ENCODE data around the gene PLAAT1. TPM values are rescaled to one million over a fixed set of nuclear protein-coding genes. Genes with fewer than 3 reads are reported as not detected.

The PLAAT1 gene
- total and polyA plus RNA-seq, 2 donors: 1.3 to 1.6 TPM

DNA sequence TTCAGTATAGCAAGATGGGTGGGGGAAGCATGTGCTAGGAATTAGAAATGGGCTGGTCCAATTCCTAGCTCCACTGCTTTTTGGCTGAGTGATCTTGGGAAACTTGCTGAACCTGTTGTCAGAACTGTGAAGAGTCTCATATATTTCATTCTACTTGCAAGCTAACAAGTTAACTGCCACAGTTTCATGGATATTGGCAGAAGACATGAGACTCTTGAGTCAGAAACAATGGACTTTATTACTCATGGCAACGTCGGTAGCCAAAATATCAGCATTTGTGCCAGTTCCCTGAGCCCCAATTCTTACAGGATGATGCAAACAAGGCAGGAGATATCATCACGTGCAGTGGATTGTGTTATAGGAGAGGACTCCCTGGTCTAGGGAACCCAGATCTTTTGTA is 26.6 kb upstream of the PLAAT1 start:
- H3K36me3 ChIP-seq (ENCODE audit: control insufficient read depth in 2 of 2, insufficient read depth in 2 of 2, low read length in 1 of 2): no peaks in the 10 kb centered on the region
- no peaks in the 10 kb centered on the region for H3K9me3 ChIP-seq (ENCODE audit: control insufficient read depth in 2 of 2, insufficient read depth in 1 of 2, low read length in 1 of 2)
- no peak overlapping the region for H3K27ac ChIP-seq (ENCODE audit: low read depth in 1 of 2, low read length in 1 of 2)
- H3K4me1 ChIP-seq (ENCODE audit: control insufficient read depth in 2 of 2, insufficient read depth in 2 of 2, low read length in 2 of 2): no peaks in the 10 kb centered on the region
- no peaks in the 10 kb centered on the region for H3K27me3 ChIP-seq (ENCODE audit: control insufficient read depth in 2 of 2, insufficient read depth in 1 of 2, low read length in 1 of 2)
- WGBS: 88% methylated on average over 3 of the region's 3 CpGs
- no peak overlapping the region for H3K4me3 ChIP-seq (ENCODE audit: low read length in 2 of 2)
- no peak for DNase-seq (ENCODE audit: low read depth in 6 of 9, low spot score in 9 of 9)

DNA sequence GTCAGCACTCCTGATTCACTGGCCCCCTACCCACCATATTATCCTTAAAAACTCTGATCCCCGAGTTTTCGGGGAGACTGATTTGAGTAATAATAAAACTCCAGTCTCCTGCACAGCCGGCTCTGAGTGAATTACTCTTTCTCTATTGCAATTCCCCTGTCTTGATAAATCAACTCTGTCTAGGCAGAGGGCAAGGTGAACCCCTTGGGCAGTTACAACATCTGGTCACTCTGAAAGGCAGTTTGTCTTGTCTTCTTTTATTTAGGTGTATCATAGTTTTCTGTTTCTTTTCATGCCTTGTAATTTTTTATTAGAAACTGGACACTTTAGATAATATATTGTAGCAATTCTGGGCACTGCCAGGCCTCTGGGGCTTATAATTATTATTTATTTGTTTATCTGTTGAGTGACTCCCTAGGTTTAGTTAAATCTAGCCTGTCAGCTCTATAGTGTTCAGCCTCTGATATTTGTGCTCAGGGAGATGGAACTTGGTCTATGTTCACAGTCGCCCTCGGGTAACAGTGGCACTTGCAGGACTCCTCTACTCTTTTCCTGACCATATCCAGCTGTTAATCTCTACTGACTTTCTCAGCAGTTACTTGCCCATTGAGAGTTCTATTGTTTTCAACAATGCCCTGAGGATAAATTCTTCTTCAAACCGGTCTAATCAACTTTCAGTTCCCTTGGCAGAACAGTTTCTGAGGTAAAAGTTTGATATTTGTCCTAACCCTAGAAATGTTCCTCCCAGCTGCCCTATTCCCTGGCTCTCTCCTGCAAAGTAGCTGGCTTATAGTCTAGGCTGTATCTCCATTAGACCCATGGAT is 15.5 kb upstream of the PLAAT1 start:
- Histone ChIP-seq H3K4me3 (ENCODE audit: low read length in 2 of 2) (no peak overlapping the region), H3K27ac (ENCODE audit: low read depth in 1 of 2, low read length in 1 of 2) (no peak overlapping the region), H3K36me3 (ENCODE audit: control insufficient read depth in 2 of 2, insufficient read depth in 2 of 2, low read length in 1 of 2) (no peaks in the 10 kb centered on the region), H3K9me3 (ENCODE audit: control insufficient read depth in 2 of 2, insufficient read depth in 1 of 2, low read length in 1 of 2) (no peaks in the 10 kb centered on the region), H3K27me3 (ENCODE audit: control insufficient read depth in 2 of 2, insufficient read depth in 1 of 2, low read length in 1 of 2) (no peaks in the 10 kb centered on the region), H3K4me1 (ENCODE audit: control insufficient read depth in 2 of 2, insufficient read depth in 2 of 2, low read length in 2 of 2) (no peaks in the 10 kb centered on the region)
- no peak for DNase-seq (ENCODE audit: low read depth in 6 of 9, low spot score in 9 of 9)
- 92% methylated on average over 6 of the region's 6 CpGs for WGBS

DNA sequence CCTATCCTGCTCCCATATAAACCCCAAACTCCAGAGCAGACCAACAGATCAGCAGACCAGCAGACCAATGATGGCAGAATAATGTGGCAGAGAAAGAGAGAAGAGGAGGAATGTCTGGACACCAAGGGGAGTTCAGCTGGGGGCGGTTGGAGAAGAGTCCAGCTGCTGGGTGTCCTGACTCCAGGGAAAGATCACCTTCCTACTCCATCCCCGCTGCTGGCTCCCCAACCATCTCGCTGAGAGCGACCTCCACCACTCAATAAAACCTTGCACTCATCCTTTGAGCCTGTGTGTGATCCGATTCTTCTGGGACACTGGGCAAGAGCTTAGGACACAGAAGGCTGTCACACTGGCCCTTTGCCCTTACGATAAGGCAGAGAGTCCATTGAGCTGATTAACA is 12.8 kb upstream of the PLAAT1 start:
- WGBS: 92% methylated on average over 6 of the region's 6 CpGs

DNA sequence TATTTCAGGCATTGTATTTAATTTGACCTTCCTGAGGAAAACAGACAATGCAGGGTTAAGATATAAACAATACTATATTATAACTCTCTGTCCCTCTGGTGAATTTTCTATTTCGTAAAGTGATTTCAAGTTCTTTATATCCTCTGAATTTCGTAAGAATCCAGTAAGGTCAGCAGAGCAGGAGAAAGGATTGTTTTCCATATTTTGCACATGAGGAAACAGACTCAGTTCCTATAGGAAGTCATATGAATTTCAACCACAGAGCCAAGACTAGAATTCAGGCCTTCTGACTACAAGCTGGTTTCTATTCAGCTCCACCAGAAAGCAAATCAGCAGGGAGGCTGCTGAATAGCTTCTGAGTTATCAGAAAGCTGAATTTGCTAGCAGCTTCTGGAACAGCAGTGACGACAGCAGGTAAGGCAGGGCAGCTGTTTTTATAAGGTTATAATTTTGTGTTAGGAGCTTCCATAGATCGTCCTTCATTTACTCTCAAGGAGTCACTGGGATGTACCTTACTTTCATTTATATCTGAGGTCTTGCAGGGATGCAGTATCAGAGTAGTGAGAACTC is 11.1 kb upstream of the PLAAT1 start:
- Histone ChIP-seq H3K36me3 (ENCODE audit: control insufficient read depth in 2 of 2, insufficient read depth in 2 of 2, low read length in 1 of 2) (no peaks in the 10 kb centered on the region), H3K27ac (ENCODE audit: low read depth in 1 of 2, low read length in 1 of 2) (no peak overlapping the region), H3K9me3 (ENCODE audit: control insufficient read depth in 2 of 2, insufficient read depth in 1 of 2, low read length in 1 of 2) (no peaks in the 10 kb centered on the region), H3K4me3 (ENCODE audit: low read length in 2 of 2) (no peak overlapping the region), H3K4me1 (ENCODE audit: control insufficient read depth in 2 of 2, insufficient read depth in 2 of 2, low read length in 2 of 2) (no peaks in the 10 kb centered on the region), H3K27me3 (ENCODE audit: control insufficient read depth in 2 of 2, insufficient read depth in 1 of 2, low read length in 1 of 2) (no peaks in the 10 kb centered on the region)
- DNase-seq (ENCODE audit: low read depth in 6 of 9, low spot score in 9 of 9): no peak
- WGBS: 91% methylated on average over 4 of the region's 4 CpGs

More for the DNA sequence above, 12.8 kb upstream of the PLAAT1 start:
- Histone ChIP-seq H3K9me3 (ENCODE audit: control insufficient read depth in 2 of 2, insufficient read depth in 1 of 2, low read length in 1 of 2) (no peaks in the 10 kb centered on the region), H3K36me3 (ENCODE audit: control insufficient read depth in 2 of 2, insufficient read depth in 2 of 2, low read length in 1 of 2) (no peaks in the 10 kb centered on the region), H3K27me3 (ENCODE audit: control insufficient read depth in 2 of 2, insufficient read depth in 1 of 2, low read length in 1 of 2) (no peaks in the 10 kb centered on the region), H3K4me3 (ENCODE audit: low read length in 2 of 2) (no peak overlapping the region), H3K4me1 (ENCODE audit: control insufficient read depth in 2 of 2, insufficient read depth in 2 of 2, low read length in 2 of 2) (no peaks in the 10 kb centered on the region), H3K27ac (ENCODE audit: low read depth in 1 of 2, low read length in 1 of 2) (no peak overlapping the region)
- no peak for DNase-seq (ENCODE audit: low read depth in 6 of 9, low spot score in 9 of 9)

DNA sequence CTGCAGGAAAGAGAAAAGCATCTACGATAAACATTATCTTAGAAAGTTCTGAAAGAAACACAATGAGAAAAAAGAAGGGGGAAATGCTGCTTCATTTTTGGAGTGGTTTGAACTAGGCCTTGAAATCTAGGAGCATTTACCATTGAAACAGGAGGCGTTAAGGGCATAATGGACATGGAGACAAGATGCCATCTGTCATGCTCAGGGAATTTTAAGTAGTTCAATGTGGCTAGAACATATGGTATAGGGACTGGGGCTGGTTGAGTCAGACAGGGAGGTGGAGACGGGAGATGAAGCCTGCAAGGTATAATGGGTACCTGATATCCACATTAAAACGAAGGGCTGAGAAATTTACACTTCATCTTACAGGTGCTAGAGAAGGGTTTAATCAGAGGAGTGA is 10.4 kb upstream of the PLAAT1 start:
- Histone ChIP-seq H3K4me1 (ENCODE audit: control insufficient read depth in 2 of 2, insufficient read depth in 2 of 2, low read length in 2 of 2) (no peaks in the 10 kb centered on the region), H3K27me3 (ENCODE audit: control insufficient read depth in 2 of 2, insufficient read depth in 1 of 2, low read length in 1 of 2) (no peaks in the 10 kb centered on the region), H3K4me3 (ENCODE audit: low read length in 2 of 2) (no peak overlapping the region), H3K9me3 (ENCODE audit: control insufficient read depth in 2 of 2, insufficient read depth in 1 of 2, low read length in 1 of 2) (no peaks in the 10 kb centered on the region), H3K27ac (ENCODE audit: low read depth in 1 of 2, low read length in 1 of 2) (no peak overlapping the region), H3K36me3 (ENCODE audit: control insufficient read depth in 2 of 2, insufficient read depth in 2 of 2, low read length in 1 of 2) (no peaks in the 10 kb centered on the region)
- DNase-seq (ENCODE audit: low read depth in 6 of 9, low spot score in 9 of 9): no peak
- 92% methylated on average over 4 of the region's 4 CpGs for WGBS

DNA sequence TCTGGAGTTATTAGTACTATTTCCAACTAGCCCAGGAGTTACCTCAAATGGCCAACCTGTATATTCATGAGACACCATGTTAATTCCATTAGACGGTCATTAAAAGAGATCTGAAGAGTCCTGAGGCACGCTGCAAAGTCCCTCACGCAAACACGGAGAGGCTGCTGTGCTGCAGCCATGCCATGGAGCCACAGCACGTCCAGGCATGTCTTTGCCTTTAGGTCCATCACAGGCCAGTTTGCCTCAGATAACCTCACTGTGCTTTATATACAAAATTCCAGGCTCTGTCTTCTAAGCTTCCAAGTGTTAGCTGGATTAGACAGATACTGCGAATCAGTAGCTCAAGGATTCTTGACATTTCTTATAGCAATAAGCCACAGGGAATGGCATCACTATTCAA is 9.8 kb upstream of the PLAAT1 start:
- WGBS: 92% methylated on average over 6 of the region's 6 CpGs
- Histone ChIP-seq H3K4me3 (ENCODE audit: low read length in 2 of 2) (no peak overlapping the region), H3K9me3 (ENCODE audit: control insufficient read depth in 2 of 2, insufficient read depth in 1 of 2, low read length in 1 of 2) (no peaks in the 10 kb centered on the region), H3K27ac (ENCODE audit: low read depth in 1 of 2, low read length in 1 of 2) (no peak overlapping the region), H3K4me1 (ENCODE audit: control insufficient read depth in 2 of 2, insufficient read depth in 2 of 2, low read length in 2 of 2) (no peaks in the 10 kb centered on the region), H3K27me3 (ENCODE audit: control insufficient read depth in 2 of 2, insufficient read depth in 1 of 2, low read length in 1 of 2) (no peaks in the 10 kb centered on the region), H3K36me3 (ENCODE audit: control insufficient read depth in 2 of 2, insufficient read depth in 2 of 2, low read length in 1 of 2) (no peaks in the 10 kb centered on the region)
- no peak for DNase-seq (ENCODE audit: low read depth in 6 of 9, low spot score in 9 of 9)

DNA sequence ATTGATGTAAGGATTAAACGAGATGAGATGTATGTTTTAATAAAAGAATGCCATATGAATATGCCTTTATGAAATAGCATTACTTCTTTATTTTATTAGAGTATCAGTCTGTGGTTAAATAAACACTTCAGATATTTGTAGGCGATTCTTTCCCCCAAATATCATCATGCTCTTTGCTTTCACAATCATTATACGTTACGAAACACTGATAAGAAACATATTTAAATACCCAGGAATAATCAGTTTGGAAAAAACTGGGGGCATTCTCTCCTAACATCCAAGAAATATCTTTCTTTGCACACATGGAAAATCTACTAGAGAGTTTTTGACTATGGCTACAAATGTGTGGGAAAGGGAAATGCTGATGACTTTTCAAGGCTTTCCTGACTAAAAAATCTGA is 4.4 kb upstream of the PLAAT1 start:
- no peaks in the 10 kb centered on the region for H3K9me3 ChIP-seq (ENCODE audit: control insufficient read depth in 2 of 2, insufficient read depth in 1 of 2, low read length in 1 of 2)
- no peaks in the 10 kb centered on the region for H3K4me1 ChIP-seq (ENCODE audit: control insufficient read depth in 2 of 2, insufficient read depth in 2 of 2, low read length in 2 of 2)
- H3K4me3 ChIP-seq (ENCODE audit: low read length in 2 of 2): no peak overlapping the region
- H3K27me3 ChIP-seq (ENCODE audit: control insufficient read depth in 2 of 2, insufficient read depth in 1 of 2, low read length in 1 of 2): peaks cover 10 to 26% of the 10 kb centered on the region in 2 donors
- no peak for DNase-seq (ENCODE audit: low read depth in 6 of 9, low spot score in 9 of 9)
- no peaks in the 10 kb centered on the region for H3K36me3 ChIP-seq (ENCODE audit: control insufficient read depth in 2 of 2, insufficient read depth in 2 of 2, low read length in 1 of 2)
- WGBS: 92% methylated on average over 4 of the region's 4 CpGs
- no peak overlapping the region for H3K27ac ChIP-seq (ENCODE audit: low read depth in 1 of 2, low read length in 1 of 2)

DNA sequence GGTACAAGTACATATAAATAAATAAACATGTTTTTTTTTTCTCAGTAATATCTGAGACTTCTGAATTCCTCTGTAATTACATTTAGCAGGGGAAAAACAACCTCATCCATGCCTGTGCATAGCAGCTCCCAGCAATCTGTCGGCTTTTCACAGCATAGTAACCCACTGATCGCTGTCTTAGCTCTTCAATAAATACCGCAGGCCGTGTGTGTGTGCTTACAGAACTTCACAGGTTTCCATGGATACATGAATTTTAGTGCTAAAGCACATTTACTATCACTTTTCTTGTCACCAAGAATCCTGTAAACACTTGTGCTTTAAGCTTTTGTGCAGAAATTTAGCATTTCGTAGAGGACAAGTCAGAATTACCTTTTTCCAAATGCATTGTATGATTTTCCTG is 4.0 kb upstream of the PLAAT1 start:
- H3K36me3 ChIP-seq (ENCODE audit: control insufficient read depth in 2 of 2, insufficient read depth in 2 of 2, low read length in 1 of 2): no peaks in the 10 kb centered on the region
- no peak overlapping the region for H3K27ac ChIP-seq (ENCODE audit: low read depth in 1 of 2, low read length in 1 of 2)
- no peak for DNase-seq (ENCODE audit: low read depth in 6 of 9, low spot score in 9 of 9)
- no peak overlapping the region for H3K4me3 ChIP-seq (ENCODE audit: low read length in 2 of 2)
- H3K4me1 ChIP-seq (ENCODE audit: control insufficient read depth in 2 of 2, insufficient read depth in 2 of 2, low read length in 2 of 2): no peaks in the 10 kb centered on the region
- no peaks in the 10 kb centered on the region for H3K9me3 ChIP-seq (ENCODE audit: control insufficient read depth in 2 of 2, insufficient read depth in 1 of 2, low read length in 1 of 2)
- 91% methylated on average over 5 of the region's 5 CpGs for WGBS
- H3K27me3 ChIP-seq (ENCODE audit: control insufficient read depth in 2 of 2, insufficient read depth in 1 of 2, low read length in 1 of 2): peaks cover 11 to 30% of the 10 kb centered on the region in 2 donors

DNA sequence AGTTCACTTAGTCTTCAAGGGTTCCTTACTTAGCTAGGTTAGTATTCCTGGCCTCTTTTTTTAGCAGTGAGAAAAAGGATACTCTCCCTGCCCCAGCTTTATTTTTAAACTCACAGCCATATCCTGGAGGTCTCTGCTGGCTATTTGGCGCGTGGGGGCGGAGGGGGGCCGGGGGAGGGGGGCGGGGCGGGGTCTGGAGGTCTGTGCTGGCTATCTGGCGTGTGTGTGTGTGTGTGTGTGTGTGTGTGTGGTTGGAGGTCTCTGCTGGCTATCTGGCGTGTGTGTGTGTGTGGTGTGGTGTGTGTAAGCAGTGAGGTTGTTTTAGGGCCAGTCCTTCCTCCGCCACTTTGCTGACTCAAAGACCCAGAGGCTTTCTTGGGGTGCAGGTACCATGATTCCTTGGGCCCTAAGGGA is 579 bp upstream of the PLAAT1 start:
- no peak for DNase-seq (ENCODE audit: low read depth in 6 of 9, low spot score in 9 of 9)
- Histone ChIP-seq H3K27ac (ENCODE audit: low read depth in 1 of 2, low read length in 1 of 2) (no peak overlapping the region), H3K27me3 (ENCODE audit: control insufficient read depth in 2 of 2, insufficient read depth in 1 of 2, low read length in 1 of 2) (peaks cover 16 to 38% of the 10 kb centered on the region in 2 donors), H3K9me3 (ENCODE audit: control insufficient read depth in 2 of 2, insufficient read depth in 1 of 2, low read length in 1 of 2) (no peaks in the 10 kb centered on the region), H3K4me1 (ENCODE audit: control insufficient read depth in 2 of 2, insufficient read depth in 2 of 2, low read length in 2 of 2) (no peaks in the 10 kb centered on the region), H3K36me3 (ENCODE audit: control insufficient read depth in 2 of 2, insufficient read depth in 2 of 2, low read length in 1 of 2) (no peaks in the 10 kb centered on the region), H3K4me3 (ENCODE audit: low read length in 2 of 2) (peak overlapping the region in 1 of 2 donors; percentile 27)
- 11% methylated on average over 9 of the region's 9 CpGs for WGBS

All from thymus (tissue), 11 donors.